GM19351 (cell line): ENCODE data around the gene RAB26.
"Not testable (repeated sequence)": the region's sequence is repeated elsewhere in the genome, so short reads cannot be mapped to it uniquely, and the experiment has no call there.

Source experiments
- ATAC-seq: cut with Tn5 transposase; IDR thresholded peaks from one replicate; pipeline ENCODE4 v1.9.1; 2021; ENCODE audit warnings: mild to moderate bottlenecking, moderate library complexity; ENCODE audit not compliant: unreplicated experiment

Gene RAB26

GRCh38 chr16:2135770-2136490 is 12.5 kb upstream of the RAB26 start, which contains the start of gene PKD1:
PKD1 (minus strand) TSS chr16:2135898; CDS start chr16:2135689, 209 bp downstream.
- not testable (repeated sequence) for ATAC-seq

DNA sequence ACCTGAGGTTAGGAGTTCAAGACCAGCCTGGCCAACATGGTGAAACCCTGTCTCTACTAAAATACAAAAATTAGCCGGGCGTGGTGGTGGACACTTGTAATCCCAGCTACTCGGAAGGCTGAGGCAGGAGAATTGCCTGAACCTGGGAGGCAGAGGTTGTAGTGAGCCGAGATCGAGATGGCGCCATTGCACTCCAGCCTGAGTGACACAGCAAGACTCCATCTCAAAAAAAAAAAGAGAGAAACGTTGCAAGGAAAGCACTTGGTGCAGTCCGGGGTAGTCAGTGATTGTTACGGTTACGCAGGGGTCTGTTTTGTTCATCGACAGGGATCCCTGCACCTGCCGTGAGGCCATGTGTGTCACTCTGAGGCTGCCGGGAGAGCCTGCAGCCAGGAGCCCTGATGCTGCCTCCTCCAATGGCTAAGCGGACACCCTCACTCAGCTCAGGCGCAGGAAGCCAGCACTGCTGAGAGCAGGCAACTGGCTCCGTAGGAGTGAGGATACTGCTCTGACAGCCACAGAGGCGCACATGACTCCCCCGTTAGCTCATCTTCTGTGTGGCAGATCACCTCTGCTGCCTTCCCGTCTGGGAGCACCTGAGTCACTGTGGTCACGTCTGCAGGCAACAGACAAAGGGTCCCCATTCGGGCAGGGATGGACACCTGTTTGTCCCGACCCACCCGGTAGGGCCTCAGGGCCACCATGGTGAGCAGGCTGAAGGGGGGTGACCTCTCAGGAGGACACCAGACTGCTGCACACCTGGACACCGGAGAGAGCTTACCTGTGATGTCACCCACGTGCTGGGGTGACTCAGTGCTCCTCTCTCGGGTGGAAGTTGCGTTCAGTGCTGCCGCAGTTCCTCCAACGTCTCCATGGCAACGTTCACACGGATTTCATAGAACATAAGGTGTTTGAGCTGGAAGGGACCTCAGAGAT is 5.2 kb upstream of the RAB26 start:
- no peak for ATAC-seq

DNA sequence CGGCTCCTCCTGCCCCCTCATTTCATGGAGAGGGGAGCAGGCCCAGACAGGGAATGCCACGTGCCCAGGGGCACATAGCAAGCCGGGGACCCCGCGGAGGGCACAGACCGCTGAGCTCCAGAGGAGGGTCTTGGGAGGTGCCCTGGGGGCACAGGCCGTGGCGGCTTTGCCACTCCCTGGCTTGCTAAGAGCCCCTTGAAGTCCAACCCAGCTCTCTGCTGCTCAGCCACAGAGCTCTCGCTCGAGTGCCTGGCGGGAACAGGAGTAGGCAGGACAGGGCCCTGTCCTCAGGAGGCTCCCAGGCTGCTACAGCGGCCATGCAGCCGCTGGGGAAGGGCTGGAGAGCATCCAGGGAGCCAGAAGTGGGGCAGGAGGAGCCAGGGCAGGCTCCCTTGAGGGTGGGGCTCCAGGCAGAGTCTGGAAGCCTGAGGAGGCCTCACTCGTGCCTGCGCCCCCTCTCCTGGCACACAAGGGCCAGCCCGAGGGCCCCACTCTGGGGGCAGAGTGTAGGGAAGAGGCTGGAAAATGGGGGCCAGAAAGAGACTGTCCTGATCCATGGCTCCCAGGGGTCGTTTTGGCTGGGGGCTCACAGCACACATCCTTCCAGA is 4.4 kb upstream of the RAB26 start:
- no peak for ATAC-seq

DNA sequence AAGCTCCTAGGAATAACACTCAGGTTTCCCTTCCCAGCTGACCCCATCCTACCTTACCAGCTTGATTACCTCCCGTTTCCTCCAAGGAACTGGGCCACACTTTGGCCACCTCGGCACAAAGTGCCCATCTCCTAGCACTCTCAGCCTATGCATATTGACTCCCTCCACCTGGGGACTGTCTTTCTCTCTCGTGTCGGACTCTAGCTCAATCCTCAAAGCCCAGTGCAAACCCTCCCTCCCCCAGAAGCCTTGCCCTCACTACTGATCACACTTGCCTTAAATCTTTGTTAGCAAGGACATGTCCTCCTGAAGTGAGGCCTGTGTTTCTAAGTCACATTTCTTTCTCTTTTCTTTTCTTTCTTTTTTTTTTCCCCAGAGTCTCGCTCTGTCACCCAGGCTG is 2.6 kb upstream of the RAB26 start:
- ATAC-seq, result no peak

DNA sequence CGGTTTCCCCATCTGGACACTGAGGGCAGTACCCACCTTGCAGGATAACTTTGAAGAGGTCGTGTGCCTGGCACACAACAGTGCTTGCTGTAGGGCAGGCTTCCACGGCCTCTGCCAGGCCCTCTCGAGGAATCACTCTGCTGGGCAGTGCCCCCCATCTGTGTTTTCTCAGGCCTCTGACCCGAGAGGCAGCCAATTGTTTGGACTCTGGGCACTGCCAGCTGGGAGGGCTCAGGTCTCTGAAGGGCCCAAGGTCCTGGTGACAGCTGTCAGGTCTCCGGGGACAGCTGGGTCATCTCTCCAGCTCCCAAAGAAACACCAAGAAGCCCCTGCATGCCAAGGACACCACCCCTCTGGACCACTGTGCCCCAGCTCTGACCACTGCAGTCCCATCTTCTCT is 1.0 kb upstream of the RAB26 start:
- ATAC-seq, result no peak

- no peak for ATAC-seq
Observed at GRCh38 chr16:2148714-2149629, 547 bp downstream of the RAB26 start.

GRCh38 chr16:2149630-2150417 is 1.4 kb downstream of the RAB26 start:
- ATAC-seq, result no peak

DNA sequence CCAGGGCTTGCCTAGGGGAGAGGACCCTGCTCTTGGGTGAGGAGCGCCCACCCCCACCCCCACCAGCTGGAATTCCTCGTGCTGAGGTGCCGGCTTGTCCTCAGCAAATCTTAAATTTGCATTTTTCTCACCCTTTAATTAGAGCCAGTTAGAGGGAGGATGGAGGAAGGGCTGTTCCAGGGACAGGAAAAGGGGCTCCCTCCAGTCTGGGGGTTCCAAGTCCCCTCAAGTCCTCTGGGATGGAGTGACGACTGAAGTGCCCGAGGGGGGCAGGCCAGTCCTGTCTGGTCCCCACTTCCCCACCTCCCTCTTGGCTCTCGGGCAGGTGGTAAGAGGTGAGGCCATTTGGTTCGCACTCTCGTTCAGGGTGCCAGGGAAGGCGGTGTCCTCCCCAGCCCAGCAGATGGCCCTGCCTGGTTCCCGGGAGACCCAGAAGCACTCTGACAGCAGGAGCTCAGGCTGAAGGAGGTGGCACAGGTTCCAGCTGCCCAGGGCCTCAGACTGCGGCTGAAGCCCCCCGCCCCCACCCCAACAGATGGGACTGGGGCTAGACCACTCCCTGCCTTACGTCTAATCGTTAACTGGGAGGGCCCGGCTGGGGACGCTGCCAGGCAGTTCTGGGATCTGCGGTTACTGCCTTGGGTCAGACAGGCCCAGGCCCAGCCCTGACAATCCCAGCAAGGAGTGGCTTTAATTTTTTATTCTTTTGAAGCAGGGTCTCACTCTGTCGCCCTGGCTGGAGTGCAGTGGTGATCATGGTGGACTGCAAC is 2.2 kb downstream of the RAB26 start:
- ATAC-seq, result no peak

GRCh38 chr16:2151188-2152091 is 3.0 kb downstream of the RAB26 start:
- ATAC-seq, result no peak

GRCh38 chr16:2152695-2153506 is 4.5 kb downstream of the RAB26 start:
- ATAC-seq, result no peak

- no peak for ATAC-seq
Observed at GRCh38 chr16:2154533-2155090, 6.2 kb downstream of the RAB26 start.

GRCh38 chr16:2155091-2155950 is 6.9 kb downstream of the RAB26 start, which contains the start of gene TRAF7:
TRAF7 (plus strand) TSS chr16:2155782; CDS start chr16:2163921, 8,139 bp downstream.
- peak; percentile 87 for ATAC-seq

GRCh38 chr16:2155977-2156848 is 7.8 kb downstream of the RAB26 start:
- no peak for ATAC-seq

DNA sequence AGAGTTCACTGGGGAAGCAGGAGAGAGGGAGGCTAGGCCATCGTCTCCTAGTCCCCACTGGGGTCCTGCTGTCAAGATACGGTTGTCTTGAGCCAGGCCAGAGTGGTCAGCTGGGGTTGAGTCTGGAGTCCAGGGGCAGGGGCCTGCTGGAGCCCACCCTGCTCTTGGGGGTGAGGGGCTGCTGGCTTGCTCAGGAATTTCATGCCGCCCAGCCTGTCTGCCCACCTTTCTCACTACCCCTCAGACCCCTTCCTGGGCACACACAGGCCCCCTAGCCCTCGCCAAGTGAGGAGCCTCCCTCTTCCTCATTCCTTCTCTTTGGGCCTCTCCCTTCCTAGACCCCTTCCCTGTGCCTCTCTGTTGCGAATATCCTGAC is 8.4 kb downstream of the RAB26 start:
- ATAC-seq, result no peak
